IMR-90 (cell line): ENCODE data around the gene REXO5. TPM values are rescaled to one million over a fixed set of nuclear protein-coding genes. Genes with fewer than 3 reads are reported as not detected.

Source experiments
- ATAC-seq: fragments of 200-7000 bp; cut with Tn5 transposase; 2 replicates; pipeline ENCODE4 v1.9.1; 2020; ENCODE audit warnings: low read depth, mild to moderate bottlenecking, moderate library complexity
- BruUV-seq: library from RNA; stranded (reverse); fragments of 400-500 nt; replicated peaks from 2 replicates; lab custom pipeline; 2021; lab: Mats Ljungman, UMichigan
- CTCF ChIA-PET: fragments of 300-600 bp; formaldehyde crosslinking; extraction: SDS; loops from one replicate; lab custom pipeline; 2021; ENCODE audit warnings: antibody characterized with exemption; lab: Yijun Ruan, JAX
- POLR2A ChIA-PET: fragments of 300-600 bp; sonication (Branson Sonifier 250); formaldehyde crosslinking; loops from one replicate; lab custom pipeline; 2022; ENCODE audit warnings: antibody characterized with exemption; ENCODE audit not compliant: unreplicated experiment; lab: Charles Lee
- DNase-seq: peaks from one replicate; pipeline ENCODE4 v3.0.0; 2013
- H2AFZ ChIP-seq: replicated peaks from 2 replicates; pipeline ENCODE3; 2013; ENCODE audit warnings: low read length, mild to moderate bottlenecking; ENCODE audit not compliant: poor library complexity
- H2AK5ac ChIP-seq: 2 replicates; pipeline ENCODE4 v1.6.1; 2013; ENCODE audit warnings: low read depth, low read length, inconsistent platforms
- H2AK9ac ChIP-seq: replicated peaks from 2 replicates; pipeline ENCODE3; 2013; ENCODE audit warnings: mild to moderate bottlenecking, low read depth, low read length, moderate library complexity; ENCODE audit not compliant: poor library complexity
- H2BK120ac ChIP-seq: 2 replicates; pipeline ENCODE4 v1.6.1; 2013; ENCODE audit warnings: low read depth, low read length, inconsistent platforms
- H2BK15ac ChIP-seq: 3 replicates; pipeline ENCODE4 v1.6.1; 2013; ENCODE audit warnings: low read depth, low read length, inconsistent platforms
- H2BK20ac ChIP-seq: 2 replicates; pipeline ENCODE4 v1.6.1; 2013; ENCODE audit warnings: low read depth, mild to moderate bottlenecking, inconsistent platforms, low read length, moderate library complexity
- H2BK5ac ChIP-seq: 2 replicates; pipeline ENCODE4 v1.6.1; 2013; ENCODE audit warnings: mild to moderate bottlenecking, low read depth, low read length, inconsistent platforms; ENCODE audit not compliant: poor library complexity, severe bottlenecking
- H3K14ac ChIP-seq: replicated peaks from 2 replicates; pipeline ENCODE4 v1.6.1; 2013; ENCODE audit warnings: low read depth, low read length, inconsistent platforms
- H3K18ac ChIP-seq: 2 replicates; pipeline ENCODE4 v1.6.1; 2013; ENCODE audit warnings: low read depth, low read length, control low read depth
- H3K23ac ChIP-seq: 2 replicates; pipeline ENCODE4 v1.6.1; 2013; ENCODE audit warnings: low read depth, low read length, inconsistent platforms
- H3K27ac ChIP-seq: 2 replicates; pipeline ENCODE4 v1.5.1; 2013; ENCODE audit warnings: mild to moderate bottlenecking, control low read depth, low read length; ENCODE audit not compliant: insufficient read depth
- H3K27me3 ChIP-seq: 2 replicates; pipeline ENCODE4 v1.6.1; 2013; ENCODE audit warnings: low read length; ENCODE audit not compliant: control insufficient read depth, insufficient read depth
- H3K36me3 ChIP-seq: 2 replicates; pipeline ENCODE4 v1.6.1; 2013; ENCODE audit warnings: low read length, mixed read lengths; ENCODE audit not compliant: control insufficient read depth, insufficient read depth
- H3K4ac ChIP-seq: 2 replicates; pipeline ENCODE4 v1.6.1; 2013; ENCODE audit warnings: low read depth, low read length, inconsistent platforms
- H3K4me1 ChIP-seq: 2 replicates; pipeline ENCODE4 v1.6.1; 2013; ENCODE audit warnings: low read length, mixed read lengths; ENCODE audit not compliant: control insufficient read depth, insufficient read depth
- H3K4me2 ChIP-seq: 2 replicates; pipeline ENCODE4 v1.6.1; 2013; ENCODE audit warnings: low read depth, mild to moderate bottlenecking, control low read depth, low read length, moderate library complexity
- H3K4me3 ChIP-seq: 2 replicates; pipeline ENCODE4 v1.5.1; 2013; ENCODE audit warnings: low read depth, mild to moderate bottlenecking, control low read depth, low read length, moderate library complexity; ENCODE audit not compliant: insufficient read depth
- H3K56ac ChIP-seq: 2 replicates; pipeline ENCODE4 v1.6.1; 2013; ENCODE audit warnings: low read length, inconsistent platforms; ENCODE audit not compliant: insufficient read depth; ENCODE audit errors: extremely low read depth
- H3K79me1 ChIP-seq, 2 experiments: 2 replicates each; pipeline ENCODE4 v1.6.1; 2013; ENCODE audit warnings: low read length in 2 of 2, inconsistent platforms in 1 of 2, low read depth in 1 of 2
- H3K9ac ChIP-seq: 2 replicates; pipeline ENCODE4 v1.6.1; 2013; ENCODE audit warnings: low read depth, low read length, control low read depth
- H3K9me1 ChIP-seq: 2 replicates; pipeline ENCODE4 v1.6.1; 2013; ENCODE audit warnings: low read length, inconsistent platforms; ENCODE audit not compliant: insufficient read depth
- H3K9me3 ChIP-seq: 2 replicates; pipeline ENCODE4 v1.6.1; 2013; ENCODE audit warnings: low read length; ENCODE audit not compliant: control insufficient read depth, insufficient read depth
- H4K20me1 ChIP-seq: 2 replicates; pipeline ENCODE4 v1.6.1; 2013; ENCODE audit warnings: low read length, inconsistent platforms; ENCODE audit not compliant: insufficient read depth
- H4K5ac ChIP-seq: 2 replicates; pipeline ENCODE4 v1.6.1; 2013; ENCODE audit warnings: mild to moderate bottlenecking, low read depth, low read length, control low read depth
- H4K8ac ChIP-seq, 2 experiments: 2 replicates each; pipeline ENCODE4 v1.6.1; 2013; ENCODE audit warnings: low read depth in 2 of 2, low read length in 2 of 2, control low read depth in 1 of 2, inconsistent platforms in 1 of 2
- H4K91ac ChIP-seq: 2 replicates; pipeline ENCODE4 v1.6.1; 2013; ENCODE audit warnings: low read depth, low read length, inconsistent platforms; ENCODE audit not compliant: insufficient read depth
- BHLHE40 ChIP-seq: fragments of 150-350 bp; IDR thresholded peaks from 2 replicates; pipeline ENCODE4 v1.6.1; 2016; ENCODE audit warnings: mild to moderate bottlenecking, low read depth, low read length
- CEBPB ChIP-seq: IDR thresholded peaks from 2 replicates; pipeline ENCODE4 v1.6.1; 2012; ENCODE audit warnings: low read depth, low read length, improper control_type of control experiment
- CHD1 ChIP-seq: IDR thresholded peaks from 2 replicates; pipeline ENCODE4 v1.6.1; 2012; ENCODE audit warnings: low read depth, low read length, improper control_type of control experiment
- ELK1 ChIP-seq: fragments of 150-350 bp; IDR thresholded peaks from 2 replicates; pipeline ENCODE4 v1.6.1; 2016; ENCODE audit warnings: low read depth, mild to moderate bottlenecking, low read length, moderate library complexity, borderline replicate concordance
- FOS ChIP-seq: fragments of 150-350 bp; IDR thresholded peaks from 2 replicates; pipeline ENCODE4 v1.6.1; 2016; ENCODE audit warnings: low read depth, low read length
- MAFK ChIP-seq: IDR thresholded peaks from 2 replicates; pipeline ENCODE4 v1.6.1; 2012; ENCODE audit warnings: low read depth, low read length, improper control_type of control experiment
- MAZ ChIP-seq: IDR thresholded peaks from 2 replicates; pipeline ENCODE4 v1.6.1; 2012; ENCODE audit warnings: low read depth, mild to moderate bottlenecking, low read length, improper control_type of control experiment, moderate library complexity, borderline replicate concordance
- MXI1 ChIP-seq: IDR thresholded peaks from 2 replicates; pipeline ENCODE4 v1.6.1; 2012; ENCODE audit warnings: low read depth, mild to moderate bottlenecking, low read length, moderate library complexity, borderline replicate concordance
- NFE2L2 ChIP-seq: fragments of 150-350 bp; IDR thresholded peaks from 2 replicates; pipeline ENCODE4 v1.6.1; 2016; ENCODE audit warnings: low read depth, mild to moderate bottlenecking, low read length
- POLR2A ChIP-seq: IDR thresholded peaks from 2 replicates; pipeline ENCODE4 v1.6.1; 2012; ENCODE audit warnings: mild to moderate bottlenecking, low read depth, low read length
- RAD21 ChIP-seq: IDR thresholded peaks from 2 replicates; pipeline ENCODE4 v1.6.1; 2012; ENCODE audit warnings: low read length, improper control_type of control experiment
- RCOR1 ChIP-seq: IDR thresholded peaks from 2 replicates; pipeline ENCODE4 v1.6.1; 2012; ENCODE audit warnings: mild to moderate bottlenecking, low read length, improper control_type of control experiment; ENCODE audit not compliant: insufficient replicate concordance
- RFX5 ChIP-seq: IDR thresholded peaks from 2 replicates; pipeline ENCODE4 v1.8.0; 2012; ENCODE audit warnings: low read depth, mild to moderate bottlenecking, low read length, moderate library complexity
- SMC3 ChIP-seq: fragments of 150-350 bp; IDR thresholded peaks from 2 replicates; pipeline ENCODE4 v1.6.1; 2016; ENCODE audit warnings: low read depth, mild to moderate bottlenecking, antibody characterized with exemption, low read length, moderate library complexity
- USF2 ChIP-seq: fragments of 150-350 bp; IDR thresholded peaks from 2 replicates; pipeline ENCODE4 v1.6.1; 2017; ENCODE audit warnings: mild to moderate bottlenecking, antibody characterized with exemption, low read length, low read depth
- WGBS, 2 experiments: methylation state at CpG; one replicate each; pipeline versions ENCODE4 v1.1.5 to v1.1.7; 2013; ENCODE audit warnings: missing lambda C conversion rate in 2 of 2; ENCODE audit not compliant: insufficient read length in 1 of 2; ENCODE audit errors: extremely low coverage in 2 of 2; 5-methylcytosine and 5-hydroxymethylcytosine counted together
- dilution Hi-C: fragments of 300-500 bp; cut with HindIII; formaldehyde crosslinking; loops from one replicate; pipeline ENCODE4 v1.14.3; 2018; ENCODE audit warnings: low sequenced_read_pairs; ENCODE audit not compliant: unreplicated experiment
- in situ Hi-C: fragments of 300-500 bp; cut with MboI; formaldehyde crosslinking; loops from 3 replicates; pipeline ENCODE4 v1.14.3; 2019; ENCODE audit warnings: low sequenced_read_pairs, inconsistent platforms, mixed read lengths
- intact Hi-C: fragments of 100-400 bp; cut with micrococcal nuclease; formaldehyde crosslinking; loops from 2 replicates; pipeline ENCODE4 v1.10.0; 2022
- polyA plus RNA-seq, 3 experiments: library from polyadenylated mRNA; depleted of rRNA; stranded (reverse); fragments of >200 nt; gene quantifications; 2 replicates each; pipeline ENCODE4 v1.2.3, GENCODE V29; 2012; ENCODE audit warnings: low replicate concordance in 1 of 3
- total RNA-seq: library from RNA; depleted of rRNA; stranded (reverse); fragments of >200 nt; gene quantifications from 2 replicates; pipeline ENCODE4 v1.2.3, GENCODE V29; 2012
- TF ChIP-seq, protein P1 (sequence below): conservative IDR thresholded peaks from 2 replicates; pipeline ENCODE4 v1.5.1; 2012; ENCODE audit warnings: mild to moderate bottlenecking, low read depth, low read length, improper control_type of control experiment

Gene REXO5
- total and polyA plus RNA-seq, 2 of the 4 experiments (the other 2 are of a cell fraction): 3.7 to 7.0 TPM

DNA sequence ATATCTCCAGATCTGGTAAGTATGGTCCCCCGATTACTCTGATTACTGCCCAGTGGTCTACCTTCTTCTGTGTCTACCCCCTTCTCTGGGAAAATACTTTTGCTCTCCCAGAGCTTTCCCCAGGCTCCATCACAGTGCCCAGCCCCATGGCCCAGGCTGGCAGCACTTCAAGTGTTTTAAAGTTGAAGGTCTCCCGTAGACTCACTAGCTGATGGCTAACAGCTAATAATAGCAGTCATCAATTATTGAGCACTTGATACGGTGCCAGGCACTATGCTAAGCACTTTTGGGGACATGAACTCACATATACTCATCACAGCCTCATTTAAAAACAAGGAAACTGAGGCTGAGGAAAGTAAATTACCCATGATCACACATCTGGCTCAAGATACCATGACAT lies 60.5 kb downstream of the REXO5 start:
- H3K9ac ChIP-seq: no peak overlapping the region
- H3K4ac ChIP-seq: peak overlapping the region; percentile 99
- no peaks in the 10 kb centered on the region for H3K9me3 ChIP-seq
- peak overlapping the region; percentile 100 for H2BK120ac ChIP-seq
- peak overlapping the region; percentile 100 for H3K14ac ChIP-seq
- in situ Hi-C loops: no loop called here
- peak overlapping the region; percentile 99; the same call in 1 of the 2 replicates for H3K27ac ChIP-seq
- peaks cover 27% of the 10 kb centered on the region for H4K20me1 ChIP-seq
- no peaks in the 10 kb centered on the region for H3K27me3 ChIP-seq
- H3K23ac ChIP-seq: peak overlapping the region; percentile 100; the same call in 1 of the 2 replicates
- peaks cover 43 to 90% of the 10 kb centered on the region in 2 experiments for H3K79me1 ChIP-seq
- dilution Hi-C loops: no loop called here
- POLR2A ChIA-PET: no interaction called here
- no TSS peak for BruUV-seq
- ATAC-seq (no peak), DNase-seq (no peak)
- no peak overlapping the region for H3K4me3 ChIP-seq
- TF ChIP-seq MXI1: no peak
- no peak for TF ChIP-seq USF2
- no peak for TF ChIP-seq RAD21
- no peak for TF ChIP-seq ELK1
- no peak for TF ChIP-seq RFX5
- no peak for TF ChIP-seq SMC3
- TF ChIP-seq, protein P1, sequence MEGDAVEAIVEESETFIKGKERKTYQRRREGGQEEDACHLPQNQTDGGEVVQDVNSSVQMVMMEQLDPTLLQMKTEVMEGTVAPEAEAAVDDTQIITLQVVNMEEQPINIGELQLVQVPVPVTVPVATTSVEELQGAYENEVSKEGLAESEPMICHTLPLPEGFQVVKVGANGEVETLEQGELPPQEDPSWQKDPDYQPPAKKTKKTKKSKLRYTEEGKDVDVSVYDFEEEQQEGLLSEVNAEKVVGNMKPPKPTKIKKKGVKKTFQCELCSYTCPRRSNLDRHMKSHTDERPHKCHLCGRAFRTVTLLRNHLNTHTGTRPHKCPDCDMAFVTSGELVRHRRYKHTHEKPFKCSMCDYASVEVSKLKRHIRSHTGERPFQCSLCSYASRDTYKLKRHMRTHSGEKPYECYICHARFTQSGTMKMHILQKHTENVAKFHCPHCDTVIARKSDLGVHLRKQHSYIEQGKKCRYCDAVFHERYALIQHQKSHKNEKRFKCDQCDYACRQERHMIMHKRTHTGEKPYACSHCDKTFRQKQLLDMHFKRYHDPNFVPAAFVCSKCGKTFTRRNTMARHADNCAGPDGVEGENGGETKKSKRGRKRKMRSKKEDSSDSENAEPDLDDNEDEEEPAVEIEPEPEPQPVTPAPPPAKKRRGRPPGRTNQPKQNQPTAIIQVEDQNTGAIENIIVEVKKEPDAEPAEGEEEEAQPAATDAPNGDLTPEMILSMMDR: no peak
- TF ChIP-seq MAZ: no peak
- no peak for TF ChIP-seq NFE2L2
- TF ChIP-seq FOS: no peak
- no peak for TF ChIP-seq BHLHE40
- TF ChIP-seq POLR2A: no peak
- no peak for TF ChIP-seq CHD1
- no peak for TF ChIP-seq RCOR1
- TF ChIP-seq MAFK: no peak
- no peak for TF ChIP-seq CEBPB
- H4K5ac ChIP-seq: peak overlapping the region; percentile 46; the same call in 1 of the 2 replicates
- peak overlapping the region; percentile 100 for H2BK20ac ChIP-seq
- H4K91ac ChIP-seq: peak overlapping the region; percentile 99
- peak overlapping the region; percentile 98 for H2BK5ac ChIP-seq
- CTCF ChIA-PET: no interaction called here
- peak overlapping the region; percentile 93; the same call in 1 of the 2 replicates for H2AK5ac ChIP-seq
- WGBS, 2 experiments: no CpG with 5 or more reads among the region's 3 CpGs
- H3K36me3 ChIP-seq: peaks cover 6% of the 10 kb centered on the region; the same call in 1 of the 2 replicates
- H3K4me1 ChIP-seq: peaks cover 20% of the 10 kb centered on the region
- H3K9me1 ChIP-seq: peaks cover 46% of the 10 kb centered on the region
- intact Hi-C loops: loop anchor here (2.0 kb wide), 1 partner anchor 18 kb away; no protein-coding TSS in a partner anchor
- H2BK15ac ChIP-seq: peak overlapping the region; percentile 51; the same call in 2 of the 3 replicates
- peak overlapping the region; percentile 59; the same call in 1 of the 2 replicates for H3K18ac ChIP-seq
- H4K8ac ChIP-seq: peak overlapping the region in 1 of 2 experiments; percentile 99; a peak in 3 of 4 replicates
- H3K4me2 ChIP-seq: no peak overlapping the region
- H2AFZ ChIP-seq: no peak overlapping the region
- peak overlapping the region; percentile 98 for H2AK9ac ChIP-seq
- peak overlapping the region; percentile 49; the same call in 1 of the 2 replicates for H3K56ac ChIP-seq
